Keratinocyte (primary cell): ENCODE results near the gene WBP2NL. TPM values are rescaled to one million over a fixed set of nuclear protein-coding genes. Genes with fewer than 3 reads are reported as not detected.

Experiments used
- DNase-seq: peaks from one replicate; pipeline ENCODE4 v3.0.0-alpha.2; 2011; ENCODE audit warnings: low read depth, missing footprints, low spot score
- FAIRE-seq: peaks from 2 replicates; lab custom pipeline; 2011; peaks lifted over from hg19 to GRCh38; lab: Jason Lieb, UNC
- H2AFZ ChIP-seq: 2 replicates; pipeline ENCODE4 v1.6.0; 2012; ENCODE audit warnings: low read length, control low read depth, inconsistent platforms; ENCODE audit not compliant: control insufficient read depth
- H3K27ac ChIP-seq: 2 replicates; pipeline ENCODE4 v1.5.1; 2011; ENCODE audit warnings: low read length; ENCODE audit not compliant: control insufficient read depth, insufficient read depth
- H3K27me3 ChIP-seq: 3 replicates; pipeline ENCODE4 v1.6.0; 2011; ENCODE audit warnings: low read length; ENCODE audit not compliant: control insufficient read depth, insufficient read depth; ENCODE audit errors: extremely low read depth
- H3K36me3 ChIP-seq, 2 experiments: 2 replicates in 1 of 2; 3 replicates in 1 of 2; pipeline ENCODE4 v1.5.1; 2011; ENCODE audit warnings: low read length in 2 of 2, mild to moderate bottlenecking in 1 of 2; ENCODE audit not compliant: control insufficient read depth in 2 of 2, insufficient read depth in 2 of 2; ENCODE audit errors: extremely low read depth in 1 of 2
- H3K4me1 ChIP-seq: 3 replicates; pipeline ENCODE4 v1.5.1; 2011; ENCODE audit warnings: low read length; ENCODE audit not compliant: control insufficient read depth, insufficient read depth; ENCODE audit errors: extremely low read depth
- H3K4me2 ChIP-seq: 3 replicates; pipeline ENCODE4 v1.6.0; 2011; ENCODE audit warnings: low read depth, low read length; ENCODE audit not compliant: control insufficient read depth, insufficient read depth; ENCODE audit errors: extremely low read depth
- H3K4me3 ChIP-seq, 3 experiments: fragments of 200-600 bp in 1 of 3; sonication (generic) in 1 of 3; 2 replicates in 2 of 3; 3 replicates in 1 of 3; pipeline ENCODE4 v1.5.1; 2011 to 2016; ENCODE audit warnings: low read length in 3 of 3, mild to moderate bottlenecking in 3 of 3, control low read depth in 2 of 3, inconsistent platforms in 1 of 3, low read depth in 1 of 3, mixed read lengths in 1 of 3, mixed run types in 1 of 3, moderate library complexity in 1 of 3; ENCODE audit not compliant: control insufficient read depth in 2 of 3, insufficient read depth in 2 of 3; ENCODE audit errors: extremely low read depth in 1 of 3
- H3K79me2 ChIP-seq: 2 replicates; pipeline ENCODE4 v1.6.0; 2012; ENCODE audit warnings: low read length; ENCODE audit not compliant: control insufficient read depth, insufficient read depth
- H3K9ac ChIP-seq: 3 replicates; pipeline ENCODE4 v1.6.0; 2011; ENCODE audit warnings: low read length; ENCODE audit not compliant: control insufficient read depth, insufficient read depth; ENCODE audit errors: extremely low read depth
- H3K9me1 ChIP-seq: 3 replicates; pipeline ENCODE4 v1.6.0; 2011; ENCODE audit warnings: low read length; ENCODE audit not compliant: control insufficient read depth, insufficient read depth; ENCODE audit errors: extremely low read depth
- H3K9me3 ChIP-seq: 2 replicates; pipeline ENCODE4 v1.5.1; 2012; ENCODE audit warnings: low read depth, low read length; ENCODE audit not compliant: control insufficient read depth
- H4K20me1 ChIP-seq: 3 replicates; pipeline ENCODE4 v1.6.0; 2011; ENCODE audit warnings: low read length; ENCODE audit not compliant: control insufficient read depth, insufficient read depth; ENCODE audit errors: extremely low read depth
- EZH2 ChIP-seq: IDR thresholded peaks from one replicate; pipeline ENCODE4 v1.6.1; 2012; ENCODE audit warnings: inconsistent platforms, mild to moderate bottlenecking, low read length, moderate library complexity
- dilution Hi-C: fragments of 300-500 bp; cut with MboI; formaldehyde crosslinking; loops from one replicate; pipeline ENCODE4 v1.7.0; 2020; ENCODE audit warnings: low sequenced_read_pairs; ENCODE audit not compliant: extremely low pct_ligation_motif_present
- polyA plus RNA-seq, 5 experiments: library from polyadenylated mRNA; depleted of rRNA in 3 of 5; stranded (reverse) in 3 of 5; stranded (forward) in 1 of 5; unstranded in 1 of 5; fragments of >200 nt; gene quantifications; 1 replicate in 1 of 5; 2 replicates in 3 of 5; 3 replicates in 1 of 5; pipeline versions ENCODE4 v1.2.1 to v1.2.3, GENCODE V29; 2011 to 2012; ENCODE audit warnings: missing spikeins in 2 of 5, low read depth in 1 of 5, low replicate concordance in 1 of 5
- TF ChIP-seq, protein P1 (sequence below), 3 experiments: IDR thresholded peaks in 1 of 3; conservative IDR thresholded peaks in 1 of 3; optimal IDR thresholded peaks in 1 of 3; 2 replicates in 2 of 3; 3 replicates in 1 of 3; pipeline versions ENCODE3 to v1.5.1; 2011; ENCODE audit warnings: low read length in 3 of 3, mild to moderate bottlenecking in 3 of 3, moderate library complexity in 2 of 3, control low read depth in 1 of 3, inconsistent platforms in 1 of 3; ENCODE audit not compliant: insufficient read depth in 2 of 3; ENCODE audit errors: extremely low read depth in 1 of 3

WBP2NL gene
- polyA plus RNA-seq, 1 donor (not counting 4 experiments of a cell fraction or from before 2014, with no cell fraction given), result 0.07 TPM

DNA sequence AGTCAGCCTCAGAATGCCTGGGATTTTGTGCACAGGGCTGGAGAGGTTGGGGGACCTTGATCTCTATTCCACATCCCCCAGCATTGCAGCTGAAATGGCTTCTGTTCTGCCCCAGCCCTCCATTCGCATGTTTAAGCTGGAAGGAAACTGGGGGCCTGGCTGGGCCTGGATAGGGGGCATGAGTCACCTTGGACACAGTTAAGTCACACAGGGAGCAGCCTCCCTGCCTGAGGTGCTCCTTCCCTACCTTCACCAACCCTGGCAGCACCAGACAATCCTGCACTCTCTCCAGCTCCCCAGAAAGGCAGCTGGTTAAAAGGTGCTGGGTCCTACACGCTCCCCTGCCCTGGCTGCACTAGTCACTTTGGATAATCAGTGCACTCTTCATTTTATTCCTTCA, 45.9 kb upstream of the WBP2NL start:
- dilution Hi-C loops, result no loop called here
- Histone ChIP-seq H2AFZ (no peak overlapping the region), H3K4me2 (no peak overlapping the region), H4K20me1 (no peaks in the 10 kb centered on the region), H3K4me3 (no peak overlapping the region), H3K36me3 (no peaks in the 10 kb centered on the region), H3K27me3 (no peaks in the 10 kb centered on the region), H3K27ac (no peak overlapping the region), H3K9me1 (no peaks in the 10 kb centered on the region), H3K9me3 (no peaks in the 10 kb centered on the region), H3K9ac (no peak overlapping the region), H3K79me2 (no peaks in the 10 kb centered on the region), H3K4me1 (no peaks in the 10 kb centered on the region)
- TF ChIP-seq, protein P1, sequence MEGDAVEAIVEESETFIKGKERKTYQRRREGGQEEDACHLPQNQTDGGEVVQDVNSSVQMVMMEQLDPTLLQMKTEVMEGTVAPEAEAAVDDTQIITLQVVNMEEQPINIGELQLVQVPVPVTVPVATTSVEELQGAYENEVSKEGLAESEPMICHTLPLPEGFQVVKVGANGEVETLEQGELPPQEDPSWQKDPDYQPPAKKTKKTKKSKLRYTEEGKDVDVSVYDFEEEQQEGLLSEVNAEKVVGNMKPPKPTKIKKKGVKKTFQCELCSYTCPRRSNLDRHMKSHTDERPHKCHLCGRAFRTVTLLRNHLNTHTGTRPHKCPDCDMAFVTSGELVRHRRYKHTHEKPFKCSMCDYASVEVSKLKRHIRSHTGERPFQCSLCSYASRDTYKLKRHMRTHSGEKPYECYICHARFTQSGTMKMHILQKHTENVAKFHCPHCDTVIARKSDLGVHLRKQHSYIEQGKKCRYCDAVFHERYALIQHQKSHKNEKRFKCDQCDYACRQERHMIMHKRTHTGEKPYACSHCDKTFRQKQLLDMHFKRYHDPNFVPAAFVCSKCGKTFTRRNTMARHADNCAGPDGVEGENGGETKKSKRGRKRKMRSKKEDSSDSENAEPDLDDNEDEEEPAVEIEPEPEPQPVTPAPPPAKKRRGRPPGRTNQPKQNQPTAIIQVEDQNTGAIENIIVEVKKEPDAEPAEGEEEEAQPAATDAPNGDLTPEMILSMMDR (optimal IDR thresholded peaks at IDR 0.05 in 1 of 3, IDR thresholded peaks at IDR 0.05 in 1 of 3, conservative IDR thresholded peaks at IDR 0.05 in 1 of 3; ENCODE audit: extremely low read depth in 1 of 3, insufficient read depth in 2 of 3, low read length in 3 of 3), result no peak
- TF ChIP-seq EZH2, result no peak
- DNase-seq, result no peak
- no peak for FAIRE-seq

DNA sequence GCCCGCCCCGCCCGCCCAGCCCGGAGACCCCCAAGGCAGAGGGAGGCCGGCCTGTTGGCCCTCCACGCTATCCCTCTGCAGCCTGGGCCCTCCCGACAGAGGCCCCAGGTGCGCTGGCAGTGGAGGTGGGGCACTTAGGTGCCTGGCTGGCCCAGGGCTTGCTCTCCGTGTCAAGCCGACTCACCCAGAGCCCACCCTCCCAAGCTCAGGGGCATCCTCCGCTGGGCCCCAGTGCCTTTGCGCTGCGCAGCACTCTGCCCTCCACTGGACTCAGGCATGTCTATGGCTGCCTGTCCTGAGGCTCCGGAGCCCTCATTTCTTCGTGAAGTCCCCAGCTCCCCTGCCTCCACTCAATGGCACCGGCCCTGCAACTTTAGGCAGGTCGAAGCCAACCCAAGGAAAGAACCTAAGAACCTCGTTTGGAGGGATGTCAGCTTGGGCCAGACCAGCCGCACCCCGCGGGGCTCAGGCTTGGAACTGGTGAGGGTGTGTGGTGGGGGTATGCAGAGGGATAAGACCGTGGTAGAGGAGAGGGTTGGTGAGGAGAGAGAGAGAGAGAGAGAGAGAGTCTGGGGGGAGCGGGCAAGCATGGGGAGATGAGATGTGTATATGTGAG, 40.5 kb upstream of the WBP2NL start:
- dilution Hi-C loops, result no loop called here

More for the DNA sequence above, 40.5 kb upstream of the WBP2NL start:
- no peak for DNase-seq
- H4K20me1 ChIP-seq, result no peaks in the 10 kb centered on the region
- H3K27me3 ChIP-seq, result no peaks in the 10 kb centered on the region
- TF ChIP-seq, protein P1 (optimal IDR thresholded peaks at IDR 0.05 in 1 of 3, IDR thresholded peaks at IDR 0.05 in 1 of 3, conservative IDR thresholded peaks at IDR 0.05 in 1 of 3; ENCODE audit: extremely low read depth in 1 of 3, insufficient read depth in 2 of 3, low read length in 3 of 3), result no peak
- no peak for TF ChIP-seq EZH2
- no peaks in the 10 kb centered on the region for H3K9me3 ChIP-seq
- no peak overlapping the region for H3K4me3 ChIP-seq
- no peak overlapping the region for H3K4me2 ChIP-seq
- no peaks in the 10 kb centered on the region for H3K9me1 ChIP-seq
- no peaks in the 10 kb centered on the region for H3K36me3 ChIP-seq
- FAIRE-seq, result no peak
- H3K79me2 ChIP-seq, result no peaks in the 10 kb centered on the region
- no peak overlapping the region for H3K9ac ChIP-seq
- no peak overlapping the region for H3K27ac ChIP-seq
- no peaks in the 10 kb centered on the region for H3K4me1 ChIP-seq
- peak overlapping the region; percentile 15 for H2AFZ ChIP-seq
